ENCODE results near the gene C11orf52. TPM values are rescaled to one million over a fixed set of nuclear protein-coding genes. Genes with fewer than 3 reads are reported as not detected.

Gene C11orf52
- total RNA-seq (1 to 10 TPM; 4.2 to 5.1 TPM), polyA plus RNA-seq (10 to 100 TPM in 1 of 2 donors, 1 to 10 TPM in 1; 9.6 to 10.9 TPM)

- peak within 1 kb of the TSS; percentile 87 to 88 for H3K27ac ChIP-seq (ENCODE audit: low read depth in 1 of 2, low read length in 2 of 2)
- TF ChIP-seq ATF3 (IDR thresholded peaks at IDR 0.05) (peak; percentile 14), RXRA (IDR thresholded peaks at IDR 0.05) (peak; percentile 52 to 72), JUND (IDR thresholded peaks at IDR 0.05) (peak; percentile 41 to 63), NR2F2 (IDR thresholded peaks at IDR 0.05) (no peak), RAD21 (IDR thresholded peaks at IDR 0.05) (peak; percentile 39 to 54), CTCF (IDR thresholded peaks at IDR 0.05; ENCODE audit: low read depth, low read length, missing input control) (peak; percentile 5), MAX (IDR thresholded peaks at IDR 0.05) (peak; percentile 76), HNF4G (IDR thresholded peaks at IDR 0.05) (peak; percentile 73), YY1 (IDR thresholded peaks at IDR 0.05) (peak; percentile 63), FOXA2 (IDR thresholded peaks at IDR 0.05) (no peak), HNF4A (conservative IDR thresholded peaks at IDR 0.05) (peak; percentile 93), FOXA1 (IDR thresholded peaks at IDR 0.05) (no peak), EGR1 (IDR thresholded peaks at IDR 0.05; ENCODE audit: low read depth in 2 of 2) (peak in 1 of 2 donors; percentile 52), ZBTB33 (IDR thresholded peaks at IDR 0.05) (peak; percentile 57), REST (IDR thresholded peaks at IDR 0.05) (peak; percentile 89), GABPA (IDR thresholded peaks at IDR 0.05 in 1 of 2, conservative IDR thresholded peaks at IDR 0.05 in 1 of 2) (peak in 1 of 2 donors; percentile 71), SP1 (IDR thresholded peaks at IDR 0.05) (peak; percentile 86), TAF1 (conservative IDR thresholded peaks at IDR 0.05) (peak; percentile 62)
- DNase-seq (ENCODE audit: low spot score): peak; percentile 58
- no peaks in the 10 kb centered on the region for H3K27me3 ChIP-seq (ENCODE audit: control insufficient read depth in 4 of 4, insufficient read depth in 4 of 4, low read length in 3 of 4)
- no peaks in the 10 kb centered on the region for H3K36me3 ChIP-seq (ENCODE audit: control insufficient read depth in 4 of 4, insufficient read depth in 3 of 4, low read depth in 1 of 4, low read length in 3 of 4)
- peak within 1 kb of the TSS; percentile 49 to 68 (median 50) for H3K4me3 ChIP-seq (ENCODE audit: low read depth in 1 of 3, low read length in 3 of 3)
- peak within 1 kb of the TSS; percentile 22 to 76 for H3K9ac ChIP-seq (ENCODE audit: low read depth in 1 of 2, low read length in 2 of 2)
- WGBS: 27% methylated on average over 19 of the region's 19 CpGs
- no peaks in the 10 kb centered on the region for H3K9me3 ChIP-seq (ENCODE audit: control insufficient read depth in 4 of 4, low read length in 3 of 4)
- peaks cover 0 to 31% (median 18%) of the 10 kb centered on the region in 4 donors for H3K4me1 ChIP-seq (ENCODE audit: control insufficient read depth in 4 of 4, insufficient read depth in 4 of 4, low read length in 3 of 4)
These were observed at the start of gene C11orf52 for GRCh38 chr11:111918390-111919256. Gene C11orf52, plus strand, starts transcription at chr11:111918913. Its CDS starts 60 bp downstream, at chr11:111918973.
